ENCODE data around the gene LAPTM5. TPM values are rescaled to one million over a fixed set of nuclear protein-coding genes. Genes with fewer than 3 reads are reported as not detected.
A peak's percentile ranks its signal among the peaks of the same experiment; 100 is the strongest.

Gene LAPTM5
- total RNA-seq (2021) (not detected in 2 replicates), Bru-seq, nascent RNA (percentile 4 among the genes with signal in this experiment), BruChase-seq, experiment 1, labeled RNA remaining after a 2-hour chase (not detected), BruChase-seq, experiment 2, labeled RNA remaining after a 6-hour chase (not detected)
- long read RNA-seq = 0 reads

- no peak for DNase-seq (ENCODE audit: low spot score)
- no peaks in the 10 kb centered on the region for H3K27me3 ChIP-seq (replicated peaks; ENCODE audit: insufficient read depth, low read depth, low read length, poor library complexity)
- H3K4me3 ChIP-seq (ENCODE audit: low read depth, low read length, poor library complexity, severe bottlenecking) = no peak within 1 kb of the TSS
- H3K4me1 ChIP-seq (ENCODE audit: insufficient read depth, low read length, poor library complexity, severe bottlenecking) = peaks cover 6% of the 10 kb centered on the region
- no peaks in the 10 kb centered on the region for H3K36me3 ChIP-seq (ENCODE audit: insufficient read depth, low read length, poor library complexity, severe bottlenecking)
- no peaks in the 10 kb centered on the region for H3K9me3 ChIP-seq (ENCODE audit: low read depth, low read length, poor library complexity, severe bottlenecking)
- H3K27ac ChIP-seq (ENCODE audit: low read depth, low read length, poor library complexity, severe bottlenecking) = no peak within 1 kb of the TSS
- no TSS peak for BruUV-seq (replicated peaks)
- POLR2A ChIA-PET (ENCODE audit: low non-redundant PET) = no interaction called here
- TF ChIP-seq CTCF (conservative IDR thresholded peaks at IDR 0.05; ENCODE audit: low read depth, low read length) = no peak
- no peak for TF ChIP-seq EZH2 (IDR thresholded peaks at IDR 0.05; ENCODE audit: borderline replicate concordance, low read depth, low read length, poor library complexity, severe bottlenecking)
- intact Hi-C loops (cut with micrococcal nuclease; ENCODE audit: unreplicated experiment) = no loop called here
- CTCF ChIA-PET = interaction anchor here (1.2 kb wide), 1 partner anchor 22 kb away, joined by 6 read pairs; no protein-coding TSS in a partner anchor
Observed at GRCh38 chr1:30757352-30758120, at the start of gene LAPTM5. Gene LAPTM5, minus strand, starts transcription at chr1:30757774. Its CDS starts 29 bp downstream, at chr1:30757745.

DNA sequence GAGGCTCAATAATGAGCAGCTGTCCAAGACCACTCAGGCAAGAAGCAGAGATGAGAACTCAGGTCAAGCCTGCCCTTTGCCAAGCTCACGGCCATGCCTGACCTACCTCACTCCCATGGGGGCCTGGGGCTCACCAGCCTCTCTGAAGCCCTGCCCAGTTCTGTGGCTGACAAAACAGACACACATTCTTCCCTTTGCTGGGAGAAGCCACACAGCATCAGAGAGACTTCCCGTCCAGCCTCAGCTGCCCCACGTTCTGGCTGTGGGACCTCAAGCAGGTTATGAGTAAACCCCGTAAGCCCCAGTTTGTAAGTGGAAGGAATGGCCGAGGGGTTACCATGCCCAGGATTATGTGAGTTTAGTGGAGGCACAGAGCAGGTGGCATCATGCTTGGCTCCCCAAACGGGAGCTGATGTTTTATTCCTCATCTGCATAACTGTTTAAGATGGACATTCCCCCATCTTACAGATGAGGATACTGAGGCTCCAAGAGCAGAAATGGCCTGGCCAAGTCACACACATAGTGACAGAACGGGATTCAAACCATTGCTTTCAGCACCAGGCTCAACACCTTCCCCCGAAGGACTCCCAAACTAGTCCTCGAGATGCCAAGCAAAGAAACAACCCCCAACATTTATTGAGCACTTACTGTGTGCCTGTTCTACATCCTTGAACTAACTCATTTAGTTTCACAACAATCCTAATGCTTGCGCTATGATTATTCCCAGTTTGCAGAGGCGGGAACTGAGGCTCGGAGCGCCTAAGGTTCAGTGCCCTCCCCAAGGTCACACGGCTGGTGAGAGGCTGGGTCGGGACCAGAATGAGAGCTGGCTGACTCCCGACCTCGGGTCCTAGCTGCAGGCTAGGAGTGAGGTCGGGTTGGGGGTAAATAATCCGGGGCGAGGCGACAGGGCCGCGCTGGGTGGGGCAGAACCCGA lies 49.1 kb upstream of the LAPTM5 start:
- Histone ChIP-seq H3K4me3 (ENCODE audit: low read depth, low read length, poor library complexity, severe bottlenecking) (no peak overlapping the region), H3K27ac (ENCODE audit: low read depth, low read length, poor library complexity, severe bottlenecking) (no peak overlapping the region), H3K4me1 (ENCODE audit: insufficient read depth, low read length, poor library complexity, severe bottlenecking) (peaks cover 38% of the 10 kb centered on the region), H3K36me3 (ENCODE audit: insufficient read depth, low read length, poor library complexity, severe bottlenecking) (no peaks in the 10 kb centered on the region), H3K9me3 (ENCODE audit: low read depth, low read length, poor library complexity, severe bottlenecking) (no peaks in the 10 kb centered on the region), H3K27me3 (replicated peaks; ENCODE audit: insufficient read depth, low read depth, low read length, poor library complexity) (peaks cover 8% of the 10 kb centered on the region)
- POLR2A ChIA-PET (ENCODE audit: low non-redundant PET) = interaction anchor here (0.6 kb wide), 2 partner anchors 11 to 1317 kb away, joined by 5 to 18 read pairs; no protein-coding TSS in a partner anchor
- CTCF ChIA-PET = no interaction called here
- TF ChIP-seq CTCF (conservative IDR thresholded peaks at IDR 0.05; ENCODE audit: low read depth, low read length) = no peak
- no peak for TF ChIP-seq EZH2 (IDR thresholded peaks at IDR 0.05; ENCODE audit: borderline replicate concordance, low read depth, low read length, poor library complexity, severe bottlenecking)
- DNase-seq (ENCODE audit: low spot score) = peak; percentile 20
- intact Hi-C loops (cut with micrococcal nuclease; ENCODE audit: unreplicated experiment) = loop anchor here (5.0 kb wide), 1 partner anchor 51 kb away; no protein-coding TSS in a partner anchor
- no TSS peak for BruUV-seq (replicated peaks)

All from A673 (cell line).